NCI-H1694 (cell line): Measurements from ENCODE around the gene ARAP3.

Source experiments
- DNase-seq: peaks from one replicate; lab custom pipeline; 2025; lab: John Stamatoyannopoulos, UW

ARAP3 gene

DNA sequence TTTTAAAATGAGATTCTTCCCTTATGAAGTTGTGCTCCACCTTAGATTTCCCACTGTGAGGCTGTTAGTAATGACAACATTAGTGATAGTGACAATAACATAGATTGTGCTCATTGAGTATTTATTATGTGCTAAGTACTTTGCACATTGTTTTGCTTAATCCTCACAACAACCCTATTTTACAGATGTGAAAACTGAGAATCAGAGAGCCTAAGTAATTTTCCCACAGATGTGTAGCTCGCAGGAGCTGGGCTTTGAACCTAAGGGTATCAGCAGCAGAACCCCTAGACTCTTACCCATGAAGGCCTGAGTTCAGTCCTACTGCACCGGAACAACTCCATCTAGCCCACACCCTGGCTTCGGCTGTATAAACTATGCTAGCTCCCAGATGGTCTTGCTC lies 15.6 kb upstream of the ARAP3 start:
- no peak for DNase-seq

DNA sequence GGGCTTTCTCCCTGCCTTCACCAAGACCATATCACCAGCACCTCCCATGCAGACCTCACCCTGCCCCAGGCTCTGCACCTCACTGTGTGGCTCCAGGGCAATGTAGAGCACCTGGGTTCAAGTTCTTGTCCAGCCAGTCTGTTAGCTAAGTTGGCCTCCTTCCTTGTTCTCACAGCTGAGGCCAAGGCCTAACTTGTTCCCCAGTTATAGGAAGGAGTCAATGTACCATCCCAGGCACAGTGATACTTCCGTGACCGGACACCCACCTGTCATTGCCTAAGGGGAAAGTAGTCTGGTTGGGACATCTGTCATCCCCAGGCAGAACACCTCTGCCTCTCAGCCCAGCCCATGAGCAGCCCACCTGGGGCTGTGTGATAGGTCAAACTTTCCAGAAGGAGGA lies 14.4 kb upstream of the ARAP3 start:
- no peak for DNase-seq

GRCh38 chr5:141695627-141696215 lies 13.7 kb upstream of the ARAP3 start:
- peak; percentile 14 for DNase-seq

GRCh38 chr5:141694479-141694878 lies 12.4 kb upstream of the ARAP3 start:
- DNase-seq, result no peak

DNA sequence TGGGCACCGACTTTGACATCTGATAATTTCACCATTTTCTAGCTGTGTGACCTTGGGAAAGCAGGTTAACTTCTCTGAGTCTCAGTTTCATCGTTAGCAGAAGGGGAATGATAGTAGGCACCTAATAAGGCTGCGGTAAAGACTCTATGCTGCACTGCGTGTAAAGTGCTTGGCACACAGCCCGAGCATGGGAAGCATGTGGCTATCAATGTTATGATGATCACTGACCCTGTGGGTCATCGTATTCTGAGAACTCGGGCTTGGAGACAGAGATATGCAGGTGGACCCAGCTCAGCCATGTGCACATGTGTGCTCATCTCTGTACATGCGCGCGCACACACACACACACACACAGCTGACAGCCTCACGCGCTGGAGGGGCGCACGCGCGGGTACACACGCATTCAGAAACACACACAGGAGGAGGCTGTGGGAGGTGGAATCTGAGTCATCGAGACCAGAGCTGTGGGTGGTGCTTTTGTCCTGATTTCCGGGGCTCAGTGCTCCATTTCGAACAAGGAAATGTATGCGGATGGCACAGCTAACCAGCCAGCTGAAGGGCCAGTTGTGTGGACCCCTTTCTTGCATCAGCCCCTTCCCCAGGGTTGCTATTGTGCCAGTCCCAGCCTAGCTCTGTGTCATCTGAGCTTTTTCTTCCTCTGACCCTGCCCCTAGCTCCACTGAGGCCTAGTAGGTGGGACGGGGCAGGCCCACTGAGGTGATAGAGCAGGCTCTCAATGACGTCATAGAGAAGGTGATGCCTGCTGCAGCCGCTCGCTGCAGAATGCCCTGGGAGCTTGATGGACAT lies 11.1 kb upstream of the ARAP3 start:
- no peak for DNase-seq

DNA sequence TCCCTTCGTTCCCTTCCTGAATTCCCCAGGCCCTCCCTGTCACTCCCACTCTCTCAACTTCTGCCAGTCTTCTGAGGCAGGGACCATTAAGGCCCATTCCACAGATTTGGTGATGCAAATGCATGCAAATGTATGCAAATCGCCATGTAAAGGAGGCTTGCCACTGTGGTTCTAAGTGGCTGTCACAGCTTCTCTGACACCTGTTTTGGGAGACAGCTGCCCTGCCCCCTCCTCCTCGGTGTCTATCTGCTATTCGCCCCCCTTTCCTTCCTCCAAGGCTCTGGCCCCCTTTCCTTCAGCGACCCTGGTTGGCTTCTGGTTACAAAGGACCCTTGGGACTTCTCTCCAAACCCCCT lies 10.5 kb upstream of the ARAP3 start:
- no peak for DNase-seq

DNA sequence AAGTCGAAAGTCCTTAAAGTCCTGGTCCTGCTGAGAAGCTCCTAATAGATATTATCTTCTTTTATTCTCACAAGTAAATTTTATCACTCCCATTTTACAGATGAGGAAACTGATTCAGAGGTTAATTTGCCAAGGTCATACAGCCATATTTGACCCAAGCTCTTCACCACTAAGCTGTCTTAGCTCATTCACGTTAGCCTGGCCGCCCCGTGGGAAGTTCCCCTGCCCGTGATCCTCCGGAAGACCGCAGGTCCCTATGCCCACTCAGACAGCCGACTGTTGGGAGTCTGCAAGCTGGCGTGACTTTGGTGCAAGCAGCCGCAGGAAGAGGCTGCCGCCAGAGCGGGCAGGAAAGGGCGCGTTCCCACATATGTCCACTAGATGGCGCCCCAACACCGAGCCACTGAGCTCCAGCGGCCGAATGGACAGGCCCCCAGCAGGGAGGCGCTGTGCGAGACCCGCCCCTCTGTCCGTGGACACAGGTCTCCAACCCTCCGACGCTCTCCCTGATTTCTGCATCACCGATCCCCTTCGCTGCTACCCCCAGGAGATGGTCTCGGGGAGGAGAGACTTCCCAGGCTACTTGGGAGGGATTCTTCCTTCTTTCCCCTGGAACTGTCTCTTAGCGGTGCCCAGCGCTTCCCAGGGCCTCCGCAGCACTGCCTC lies 10.0 kb upstream of the ARAP3 start:
- DNase-seq, result peak; percentile 47

DNA sequence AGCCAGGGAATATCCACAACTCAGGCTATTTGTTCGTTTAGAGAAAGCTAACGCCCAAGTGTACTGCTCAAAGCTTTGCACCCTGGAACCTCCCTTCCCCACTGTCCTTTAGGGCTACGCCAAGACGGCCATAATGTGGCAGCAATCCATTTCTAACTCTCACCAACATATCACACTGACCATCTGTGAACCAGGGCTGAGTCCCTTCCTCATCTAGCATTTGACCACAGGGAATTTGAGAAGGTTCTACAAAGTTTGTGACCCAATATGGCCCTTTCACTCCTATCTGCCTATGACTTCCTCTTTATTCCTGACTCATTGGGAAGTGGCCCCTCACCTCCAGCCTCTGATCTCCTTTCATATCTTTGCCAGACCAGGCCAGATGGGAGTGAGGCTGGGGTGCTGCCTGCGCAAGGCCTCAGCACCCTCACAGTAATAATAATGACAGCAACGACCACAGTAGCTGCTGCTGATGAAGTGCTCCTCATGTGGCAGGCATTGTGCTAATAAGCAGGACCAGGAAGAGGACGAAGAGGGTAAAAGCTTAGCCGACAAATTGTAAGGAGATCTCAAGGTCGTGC lies 9.3 kb upstream of the ARAP3 start:
- no peak for DNase-seq

GRCh38 chr5:141686648-141687416 lies 4.8 kb upstream of the ARAP3 start:
- no peak for DNase-seq

DNA sequence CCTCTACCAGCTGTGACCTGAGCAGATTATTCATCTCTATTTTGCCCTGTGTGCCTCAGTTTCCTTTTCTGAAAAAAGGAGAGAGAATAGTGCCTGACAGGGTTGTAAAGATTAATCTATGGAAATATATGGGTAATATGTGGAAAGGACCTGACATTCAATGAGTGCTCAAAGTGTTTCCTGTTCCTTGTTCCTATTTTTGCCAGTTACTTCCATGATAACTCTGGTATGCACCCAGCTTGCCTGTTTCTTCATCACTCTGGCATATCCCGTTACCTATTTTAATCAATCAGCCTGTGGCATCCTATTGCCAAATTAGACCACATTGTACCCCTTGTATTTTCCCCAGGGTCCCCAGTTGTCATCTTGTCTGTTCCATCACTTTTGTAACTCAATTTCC lies 3.6 kb upstream of the ARAP3 start:
- DNase-seq, result no peak

DNA sequence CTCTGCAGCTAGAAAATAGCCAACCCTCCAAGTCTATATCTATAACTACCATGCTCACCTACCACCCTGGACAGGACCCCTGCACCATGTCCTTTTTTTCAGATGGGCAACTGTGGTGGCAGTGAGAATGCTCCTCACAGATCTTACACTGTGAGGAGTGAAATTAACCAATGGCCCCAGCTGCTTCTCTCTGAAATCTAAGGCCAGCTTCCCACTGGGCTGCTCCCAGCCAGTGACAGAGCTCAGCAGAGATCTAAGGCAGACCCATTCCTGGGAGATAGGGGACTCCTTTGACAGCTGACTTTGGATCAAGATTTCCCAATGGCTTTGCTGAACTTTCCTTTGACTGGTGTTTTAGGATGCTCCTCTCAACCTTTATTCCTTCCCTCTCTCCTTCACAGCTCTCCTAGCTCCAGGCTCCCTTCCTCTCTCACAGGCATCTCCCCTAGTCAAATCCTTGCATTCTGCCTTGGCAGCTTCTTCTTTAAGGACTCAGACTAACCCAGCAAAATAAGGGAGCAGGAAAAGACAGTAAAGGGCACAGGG lies 1.6 kb upstream of the ARAP3 start:
- no peak for DNase-seq

- DNase-seq, result no peak
Observed at GRCh38 chr5:141681295-141681694, 735 bp downstream of the ARAP3 start.

GRCh38 chr5:141680751-141681201 lies 1.3 kb downstream of the ARAP3 start:
- DNase-seq, result no peak

GRCh38 chr5:141680178-141680577 lies 1.9 kb downstream of the ARAP3 start:
- no peak for DNase-seq

- peak; percentile 14 for DNase-seq
Observed at GRCh38 chr5:141677415-141677814, 4.6 kb downstream of the ARAP3 start.

GRCh38 chr5:141675672-141676071 lies 6.4 kb downstream of the ARAP3 start:
- no peak for DNase-seq

DNA sequence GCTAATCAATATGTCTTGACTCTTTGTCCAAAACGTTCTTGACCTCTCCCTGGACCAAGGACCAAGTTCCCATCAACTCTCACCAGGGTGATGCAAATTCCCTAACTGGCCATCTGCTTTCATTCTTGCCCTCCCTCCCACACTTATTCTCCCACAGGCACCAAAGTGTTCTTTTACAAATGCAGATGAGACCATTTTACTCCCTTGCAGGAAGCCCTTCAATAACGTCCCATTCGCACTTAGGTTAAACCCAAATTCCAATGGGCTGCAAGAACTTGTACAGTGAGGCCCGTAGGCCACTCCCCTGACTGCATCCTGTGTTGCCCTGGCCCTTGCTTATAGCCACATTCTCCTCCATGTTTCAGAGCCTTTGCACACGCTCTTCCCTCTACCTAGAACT lies 7.3 kb downstream of the ARAP3 start:
- no peak for DNase-seq

- DNase-seq, result no peak
Observed at GRCh38 chr5:141672841-141673813, 8.9 kb downstream of the ARAP3 start.

GRCh38 chr5:141672071-141672840 lies 9.8 kb downstream of the ARAP3 start:
- DNase-seq, result no peak

DNA sequence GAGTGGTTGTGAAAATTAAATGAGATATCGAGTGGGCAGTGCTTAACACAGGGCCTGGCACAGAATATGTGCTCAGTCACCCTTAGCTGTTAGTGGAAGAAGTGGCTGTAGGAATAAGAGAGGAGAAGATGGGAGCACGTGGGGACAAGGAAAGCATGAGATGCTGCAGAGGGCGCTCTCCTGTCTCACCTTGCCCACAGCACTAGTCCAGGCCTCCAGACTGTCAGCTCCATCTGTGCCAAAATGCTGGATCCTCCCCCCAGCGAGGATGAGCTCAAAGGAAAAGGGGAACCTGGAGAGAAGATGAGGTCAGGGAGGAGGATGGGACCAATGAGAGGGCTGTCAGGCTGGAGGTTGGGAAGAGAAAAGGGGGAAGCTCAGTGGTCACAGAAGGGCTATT lies 12.5 kb downstream of the ARAP3 start:
- no peak for DNase-seq
